OCI-LY7 (cell line): ENCODE measurements around the gene SCN8A.

Source experiments
- EZH2phosphoT487 ChIP-seq: fragments of 200-600 bp; sonication (generic); IDR thresholded peaks from 2 replicates; pipeline ENCODE4 v1.6.1; 2018; ENCODE audit warnings: low read depth, borderline replicate concordance, mild to moderate bottlenecking, mixed run types, antibody characterized with exemption, low read length, moderate library complexity, mixed read lengths
- TF ChIP-seq, protein P1 (sequence below): fragments of 200-600 bp; sonication (generic); conservative IDR thresholded peaks from 2 replicates; pipeline ENCODE4 v1.5.1; 2014; ENCODE audit warnings: mild to moderate bottlenecking, antibody characterized with exemption, low read length, moderate library complexity, mixed read lengths

DNA sequence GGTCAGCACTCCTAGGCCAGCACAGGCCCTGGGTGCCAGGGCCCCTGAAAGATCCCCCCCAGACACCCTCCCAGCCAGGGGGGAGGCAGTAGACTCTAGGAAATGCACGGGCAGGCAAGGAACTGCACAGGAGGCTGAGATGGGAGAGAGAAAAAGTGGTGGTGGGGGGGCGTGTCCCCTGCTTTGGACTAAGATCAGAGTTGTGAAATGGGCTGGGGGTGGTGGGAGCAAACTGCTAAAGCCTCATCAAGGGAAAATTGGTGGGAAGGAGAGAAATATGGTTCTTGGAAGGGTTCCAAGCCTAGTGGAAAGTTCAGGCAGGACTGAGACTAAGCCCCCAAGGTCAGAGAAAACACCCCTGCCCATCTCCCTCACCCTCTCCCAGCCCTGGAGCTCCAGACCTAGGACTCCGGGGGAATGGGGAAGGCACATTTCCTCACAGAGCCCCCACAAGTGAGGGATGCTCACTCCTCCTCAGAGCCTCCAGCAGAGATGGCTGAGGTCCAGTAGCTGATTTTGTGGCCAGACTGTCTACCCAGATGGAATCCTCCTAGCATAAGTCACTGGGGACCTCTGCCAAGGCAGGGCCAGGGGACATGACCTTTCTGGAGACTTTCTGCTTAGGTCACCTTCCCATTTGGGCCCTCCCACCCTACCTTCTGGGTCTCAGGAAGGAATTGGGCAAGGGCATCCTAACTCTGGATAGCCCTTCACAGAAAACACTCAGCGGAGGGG is 227.7 kb downstream of the SCN8A start:
- TF ChIP-seq, protein P1, sequence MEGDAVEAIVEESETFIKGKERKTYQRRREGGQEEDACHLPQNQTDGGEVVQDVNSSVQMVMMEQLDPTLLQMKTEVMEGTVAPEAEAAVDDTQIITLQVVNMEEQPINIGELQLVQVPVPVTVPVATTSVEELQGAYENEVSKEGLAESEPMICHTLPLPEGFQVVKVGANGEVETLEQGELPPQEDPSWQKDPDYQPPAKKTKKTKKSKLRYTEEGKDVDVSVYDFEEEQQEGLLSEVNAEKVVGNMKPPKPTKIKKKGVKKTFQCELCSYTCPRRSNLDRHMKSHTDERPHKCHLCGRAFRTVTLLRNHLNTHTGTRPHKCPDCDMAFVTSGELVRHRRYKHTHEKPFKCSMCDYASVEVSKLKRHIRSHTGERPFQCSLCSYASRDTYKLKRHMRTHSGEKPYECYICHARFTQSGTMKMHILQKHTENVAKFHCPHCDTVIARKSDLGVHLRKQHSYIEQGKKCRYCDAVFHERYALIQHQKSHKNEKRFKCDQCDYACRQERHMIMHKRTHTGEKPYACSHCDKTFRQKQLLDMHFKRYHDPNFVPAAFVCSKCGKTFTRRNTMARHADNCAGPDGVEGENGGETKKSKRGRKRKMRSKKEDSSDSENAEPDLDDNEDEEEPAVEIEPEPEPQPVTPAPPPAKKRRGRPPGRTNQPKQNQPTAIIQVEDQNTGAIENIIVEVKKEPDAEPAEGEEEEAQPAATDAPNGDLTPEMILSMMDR: no peak
- no peak for TF ChIP-seq EZH2phosphoT487
